Measurements from ENCODE around the gene PTS. TPM values are rescaled to one million over a fixed set of nuclear protein-coding genes. Genes with fewer than 3 reads are reported as not detected.

Gene PTS
- total RNA-seq, 4 donors from 2014 or later = 27.2 to 48.0 (median 39.3) TPM

Small RNA genes lying within 50 kb of the gene (small RNA-seq; reads per million reads assigned to genes)
- not detected for gene MRPS36P4

Other genes with a start within 250 kb of the PTS start
- 10 to 100 TPM; 33.9 to 52.0 (median 39.0) TPM for gene DLAT, start 201.0 kb upstream of the PTS start, total RNA-seq
- gene PIH1D2, start 152.4 kb upstream of the PTS start, total RNA-seq = 10 to 100 TPM in 3 of 4 donors, 1 to 10 TPM in 1; 6.4 to 12.8 (median 11.1) TPM
- gene NKAPD1, start 152.1 kb upstream of the PTS start, total RNA-seq = 10 to 100 TPM; 13.2 to 20.8 (median 18.8) TPM
- gene TIMM8B, start 139.7 kb upstream of the PTS start, total RNA-seq = 10 to 100 TPM; 11.8 to 55.8 (median 27.5) TPM
- 100 to 1,000 TPM; 102 to 201 (median 174) TPM for gene SDHD, start 139.6 kb upstream of the PTS start, total RNA-seq
- gene IL18, start 62.3 kb upstream of the PTS start, total RNA-seq = 10 to 100 TPM in 2 of 4 donors, 1 to 10 TPM in 2; 5.8 to 18.3 (median 9.3) TPM
- gene TEX12, start 59.1 kb upstream of the PTS start, total RNA-seq = under 1 TPM in 1 of 4 donors, not detected in 3; 0.33 TPM
- 10 to 100 TPM in 2 of 4 donors, 1 to 10 TPM in 2; 6.6 to 15.9 (median 11.1) TPM for gene BCO2, start 50.9 kb upstream of the PTS start, total RNA-seq
- gene PLET1, start 34.4 kb downstream of the PTS start, total RNA-seq = not detected

Measured in thyroid gland (tissue), 4 donors.